Type B pancreatic cell (in vitro differentiated cells): ENCODE results near the gene BCAT1. TPM values are rescaled to one million over a fixed set of nuclear protein-coding genes. Genes with fewer than 3 reads are reported as not detected.

Experiments used
- DNase-seq: peaks from one replicate; pipeline ENCODE4 v3.0.0; 2021; ENCODE audit warnings: mixed read lengths; ENCODE audit not compliant: unreplicated experiment; ENCODE audit errors: extremely low spot score
- H3K27ac Mint-ChIP-seq: 2 replicates; pipeline ENCODE4 v1.8.0; 2021; ENCODE audit warnings: mild to moderate bottlenecking, mixed read lengths
- H3K27me3 Mint-ChIP-seq: 2 replicates; pipeline ENCODE4 v1.8.0; 2021; ENCODE audit warnings: mixed read lengths
- H3K36me3 Mint-ChIP-seq: 2 replicates; pipeline ENCODE4 v1.8.0; 2021; ENCODE audit warnings: mixed read lengths
- H3K4me1 Mint-ChIP-seq: one replicate; pipeline ENCODE4 v1.8.0; 2021; ENCODE audit warnings: mixed read lengths; ENCODE audit not compliant: unreplicated experiment
- H3K4me3 Mint-ChIP-seq: 2 replicates; pipeline ENCODE4 v1.8.0; 2021; ENCODE audit warnings: mild to moderate bottlenecking, mixed read lengths
- H3K9me3 Mint-ChIP-seq: 2 replicates; pipeline ENCODE4 v1.8.0; 2021; ENCODE audit warnings: mixed read lengths
- total RNA-seq: library from RNA; stranded (reverse); gene quantifications from 2 replicates; pipeline ENCODE4 v1.2.1, GENCODE V29; 2021; ENCODE audit warnings: low replicate concordance
- TF ChIP-seq, protein P1 (sequence below): fragments of 200-600 bp; sonication (generic); conservative IDR thresholded peaks from 2 replicates; pipeline ENCODE4 v1.5.0; 2021; ENCODE audit warnings: antibody characterized with exemption, mild to moderate bottlenecking

BCAT1 gene
- total RNA-seq, 1 donor from 2014 or later = 153 TPM

- H3K36me3 Mint-ChIP-seq = peaks cover 64% of the 10 kb centered on the region
- no peaks in the 10 kb centered on the region for H3K4me1 Mint-ChIP-seq
- TF ChIP-seq, protein P1, sequence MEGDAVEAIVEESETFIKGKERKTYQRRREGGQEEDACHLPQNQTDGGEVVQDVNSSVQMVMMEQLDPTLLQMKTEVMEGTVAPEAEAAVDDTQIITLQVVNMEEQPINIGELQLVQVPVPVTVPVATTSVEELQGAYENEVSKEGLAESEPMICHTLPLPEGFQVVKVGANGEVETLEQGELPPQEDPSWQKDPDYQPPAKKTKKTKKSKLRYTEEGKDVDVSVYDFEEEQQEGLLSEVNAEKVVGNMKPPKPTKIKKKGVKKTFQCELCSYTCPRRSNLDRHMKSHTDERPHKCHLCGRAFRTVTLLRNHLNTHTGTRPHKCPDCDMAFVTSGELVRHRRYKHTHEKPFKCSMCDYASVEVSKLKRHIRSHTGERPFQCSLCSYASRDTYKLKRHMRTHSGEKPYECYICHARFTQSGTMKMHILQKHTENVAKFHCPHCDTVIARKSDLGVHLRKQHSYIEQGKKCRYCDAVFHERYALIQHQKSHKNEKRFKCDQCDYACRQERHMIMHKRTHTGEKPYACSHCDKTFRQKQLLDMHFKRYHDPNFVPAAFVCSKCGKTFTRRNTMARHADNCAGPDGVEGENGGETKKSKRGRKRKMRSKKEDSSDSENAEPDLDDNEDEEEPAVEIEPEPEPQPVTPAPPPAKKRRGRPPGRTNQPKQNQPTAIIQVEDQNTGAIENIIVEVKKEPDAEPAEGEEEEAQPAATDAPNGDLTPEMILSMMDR = no peak
- H3K4me3 Mint-ChIP-seq = no peak overlapping the region
- H3K9me3 Mint-ChIP-seq = no peaks in the 10 kb centered on the region
- no peak for DNase-seq
- no peaks in the 10 kb centered on the region for H3K27me3 Mint-ChIP-seq
- no peak overlapping the region for H3K27ac Mint-ChIP-seq
Observed at GRCh38 chr12:24838531-24838950, 110.4 kb downstream of the BCAT1 start.

DNA sequence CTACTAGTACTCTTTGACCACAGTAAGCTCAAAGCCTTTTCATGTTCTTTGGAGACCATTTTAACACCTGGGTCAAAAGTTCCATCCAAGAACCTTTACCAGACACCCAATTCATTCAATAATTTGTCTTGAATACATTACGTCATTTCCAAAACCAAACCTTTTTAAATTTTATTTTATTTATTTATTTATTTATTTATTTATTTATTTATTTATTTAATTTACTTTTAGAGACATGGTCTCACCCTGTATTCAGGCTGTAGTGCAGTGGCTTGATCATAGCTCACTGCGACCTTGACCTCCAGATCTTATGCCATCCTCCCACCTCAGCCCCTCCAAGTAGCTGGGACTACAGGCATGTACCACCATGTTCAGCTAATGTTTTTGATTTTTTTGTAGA is 113.5 kb downstream of the BCAT1 start:
- Mint-ChIP-seq H3K27me3 (no peaks in the 10 kb centered on the region), H3K4me1 (no peaks in the 10 kb centered on the region), H3K4me3 (no peak overlapping the region), H3K9me3 (no peaks in the 10 kb centered on the region), H3K27ac (no peak overlapping the region), H3K36me3 (peaks cover 55% of the 10 kb centered on the region)
- DNase-seq = no peak
- TF ChIP-seq, protein P1 = no peak

- TF ChIP-seq, protein P1 = no peak
- H3K9me3 Mint-ChIP-seq = no peaks in the 10 kb centered on the region
- no peaks in the 10 kb centered on the region for H3K27me3 Mint-ChIP-seq
- H3K4me1 Mint-ChIP-seq = no peaks in the 10 kb centered on the region
- H3K36me3 Mint-ChIP-seq = peaks cover 49% of the 10 kb centered on the region
- no peak for DNase-seq
- no peak overlapping the region for H3K4me3 Mint-ChIP-seq
- no peak overlapping the region for H3K27ac Mint-ChIP-seq
Observed at GRCh38 chr12:24833513-24833912, 115.4 kb downstream of the BCAT1 start.

GRCh38 chr12:24823808-24824515 is 124.9 kb downstream of the BCAT1 start:
- Mint-ChIP-seq H3K9me3 (no peaks in the 10 kb centered on the region), H3K4me1 (no peaks in the 10 kb centered on the region), H3K4me3 (no peak overlapping the region), H3K27me3 (no peaks in the 10 kb centered on the region), H3K27ac (no peak overlapping the region), H3K36me3 (peaks cover 64% of the 10 kb centered on the region)
- TF ChIP-seq, protein P1 = no peak
- no peak for DNase-seq

- DNase-seq = no peak
- Mint-ChIP-seq H3K9me3 (no peaks in the 10 kb centered on the region), H3K4me1 (no peaks in the 10 kb centered on the region), H3K27me3 (no peaks in the 10 kb centered on the region), H3K36me3 (peaks cover 71% of the 10 kb centered on the region), H3K4me3 (no peak overlapping the region), H3K27ac (no peak overlapping the region)
- TF ChIP-seq, protein P1 = no peak
Observed at GRCh38 chr12:24822121-24822899, 126.6 kb downstream of the BCAT1 start.
